Stomach (tissue), 9 donors: ENCODE data around the gene FIS1. TPM values are rescaled to one million over a fixed set of nuclear protein-coding genes. Genes with fewer than 3 reads are reported as not detected.

Experiments used
- DNase-seq, 2 donors: peaks; one replicate each; pipeline versions ENCODE4 v3.0.0 to v3.0.0-alpha.2; 2013 to 2019
- H3K27ac ChIP-seq, 5 donors: fragments of 200-600 bp in 4 of 5; sonication (generic) in 4 of 5; one replicate each; pipeline ENCODE4 v1.5.1; 2013 to 2019; ENCODE audit warnings: mild to moderate bottlenecking in 1 of 5, moderate library complexity in 1 of 5
- H3K27me3 ChIP-seq, 3 donors: fragments of 200-600 bp; sonication (generic); one replicate each; pipeline ENCODE4 v1.5.1; 2017 to 2019; ENCODE audit warnings: mixed run types in 1 of 3
- H3K36me3 ChIP-seq, 4 donors: fragments of 200-600 bp; sonication (generic); 1 replicate in 3 of 4; 2 replicates in 1 of 4; pipeline ENCODE4 v1.5.1; 2016 to 2019
- H3K4me1 ChIP-seq, 4 donors: fragments of 200-600 bp; sonication (generic); one replicate each; pipeline ENCODE4 v1.5.1; 2016 to 2019
- H3K4me3 ChIP-seq, 4 donors: fragments of 200-600 bp; sonication (generic) in 3 of 4; one replicate each; pipeline ENCODE4 v1.5.1; 2016 to 2019; ENCODE audit warnings: mild to moderate bottlenecking in 1 of 4
- H3K9me3 ChIP-seq, 4 donors: fragments of 200-600 bp; sonication (generic); one replicate each; pipeline ENCODE4 v1.5.1; 2016 to 2019
- EP300 ChIP-seq: sonication (generic); formaldehyde crosslinking; IDR thresholded peaks from one replicate; pipeline ENCODE4 v1.6.1; 2017; ENCODE audit warnings: antibody characterized with exemption
- POLR2A ChIP-seq, 4 donors: fragments of 450-650 bp; IDR thresholded peaks; one replicate each; pipeline ENCODE4 v1.6.1; 2016; ENCODE audit warnings: antibody characterized with exemption in 4 of 4, control low read depth in 2 of 4, mild to moderate bottlenecking in 1 of 4, moderate library complexity in 1 of 4
- POLR2AphosphoS5 ChIP-seq, 3 donors: sonication (generic); formaldehyde crosslinking; IDR thresholded peaks; one replicate each; pipeline ENCODE4 v1.6.1; 2016; ENCODE audit warnings: antibody characterized with exemption in 3 of 3
- WGBS, 5 donors: extraction: QIAGEN DNeasy Blood & Tissue Kit in 3 of 5; methylation state at CpG; one replicate each; pipeline versions ENCODE4 v1.1.5 to v1.1.7; 2013 to 2018; 5-methylcytosine and 5-hydroxymethylcytosine counted together
- intact Hi-C: fragments of 100-400 bp; cut with DNase I; formaldehyde crosslinking; loops from one replicate; pipeline ENCODE4 v1.15.1; 2023; ENCODE audit warnings: low total_unique reads
- polyA plus RNA-seq, 3 donors: library from polyadenylated mRNA; stranded (reverse); fragments of 200-250 nt; gene quantifications; one replicate each; pipeline ENCODE4 v1.2.3, GENCODE V29; 2013
- total RNA-seq, 5 donors: library from RNA; depleted of rRNA; stranded (reverse); fragments of >200 nt; gene quantifications; one replicate each; pipeline versions ENCODE4 v1.1.0 to v1.2.3, GENCODE V29; 2014 to 2016
- TF ChIP-seq, protein P1 (sequence below), 7 experiments: fragments of 450-650 bp in 4 of 7; fragments of 200-600 bp in 3 of 7; sonication (generic) in 3 of 7; IDR thresholded peaks; one replicate each; pipeline ENCODE4 v1.5.1; 2016 to 2019; ENCODE audit warnings: antibody characterized with exemption in 7 of 7, control low read depth in 2 of 7, mild to moderate bottlenecking in 1 of 7
- donor health status: healthy with polysubstance abuse.
- donor health status: Bipolar disorder and iron deficiency.
- donor health status: healthy.

FIS1 gene
- total and polyA plus RNA-seq, 8 donors: 72.4 to 329 (median 199) TPM

DNA sequence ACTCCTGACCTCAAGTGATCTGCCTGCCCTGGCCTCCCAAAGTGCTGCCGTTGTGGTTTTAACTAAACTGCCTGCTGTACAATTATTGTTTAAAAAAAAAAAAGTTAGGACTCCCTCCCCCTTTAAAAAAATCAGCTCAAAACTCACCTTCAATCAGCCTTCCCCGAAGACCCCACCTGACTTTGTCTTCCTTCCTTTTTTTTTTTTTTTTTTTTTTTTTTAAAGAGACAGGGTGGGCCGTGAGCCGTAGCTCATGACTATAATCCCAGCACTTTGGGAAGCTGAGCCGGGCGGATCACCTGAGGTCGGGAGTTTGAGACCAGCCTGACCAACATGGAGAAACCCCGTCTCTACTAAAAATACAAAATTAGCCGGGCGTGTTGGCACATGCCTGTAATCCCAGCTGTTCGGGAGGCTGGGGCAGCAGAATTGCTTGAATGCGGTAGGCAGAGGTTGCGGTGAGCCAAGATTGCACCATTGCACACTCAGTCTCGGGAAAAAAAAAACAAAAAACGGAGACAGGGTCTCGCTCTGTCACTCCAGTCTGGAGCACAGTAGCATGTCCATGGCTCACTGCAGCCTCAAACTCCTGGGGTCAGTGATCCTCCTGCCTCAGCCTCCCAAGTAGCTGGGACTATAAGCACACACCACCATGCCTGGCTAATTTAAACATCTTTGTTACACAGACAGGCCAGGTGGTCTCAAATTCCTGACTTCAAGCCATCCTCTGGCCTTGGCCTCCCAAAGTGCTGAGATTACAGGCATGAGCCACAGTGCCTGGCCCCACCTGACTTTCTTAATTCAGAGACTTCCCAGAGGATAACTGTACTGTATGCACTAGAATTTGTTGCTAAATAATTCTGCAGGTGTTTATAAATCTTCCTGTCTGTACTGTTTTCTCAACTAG, 3.2 kb downstream of the FIS1 start:
- TF ChIP-seq POLR2A (IDR thresholded peaks at IDR 0.05) (no peak), EP300 (no peak), POLR2AphosphoS5 (IDR thresholded peaks at IDR 0.05) (no peak)
- TF ChIP-seq, protein P1, sequence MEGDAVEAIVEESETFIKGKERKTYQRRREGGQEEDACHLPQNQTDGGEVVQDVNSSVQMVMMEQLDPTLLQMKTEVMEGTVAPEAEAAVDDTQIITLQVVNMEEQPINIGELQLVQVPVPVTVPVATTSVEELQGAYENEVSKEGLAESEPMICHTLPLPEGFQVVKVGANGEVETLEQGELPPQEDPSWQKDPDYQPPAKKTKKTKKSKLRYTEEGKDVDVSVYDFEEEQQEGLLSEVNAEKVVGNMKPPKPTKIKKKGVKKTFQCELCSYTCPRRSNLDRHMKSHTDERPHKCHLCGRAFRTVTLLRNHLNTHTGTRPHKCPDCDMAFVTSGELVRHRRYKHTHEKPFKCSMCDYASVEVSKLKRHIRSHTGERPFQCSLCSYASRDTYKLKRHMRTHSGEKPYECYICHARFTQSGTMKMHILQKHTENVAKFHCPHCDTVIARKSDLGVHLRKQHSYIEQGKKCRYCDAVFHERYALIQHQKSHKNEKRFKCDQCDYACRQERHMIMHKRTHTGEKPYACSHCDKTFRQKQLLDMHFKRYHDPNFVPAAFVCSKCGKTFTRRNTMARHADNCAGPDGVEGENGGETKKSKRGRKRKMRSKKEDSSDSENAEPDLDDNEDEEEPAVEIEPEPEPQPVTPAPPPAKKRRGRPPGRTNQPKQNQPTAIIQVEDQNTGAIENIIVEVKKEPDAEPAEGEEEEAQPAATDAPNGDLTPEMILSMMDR (IDR thresholded peaks at IDR 0.05): no peak
- Histone ChIP-seq H3K4me1 (peaks cover 17 to 85% (median 64%) of the 10 kb centered on the region in 4 donors), H3K27ac (peak overlapping the region in 1 of 5 donors; percentile 63), H3K36me3 (peaks cover 18 to 49% (median 46%) of the 10 kb centered on the region in 4 donors), H3K27me3 (no peaks in the 10 kb centered on the region), H3K4me3 (no peak overlapping the region), H3K9me3 (no peaks in the 10 kb centered on the region)
- 76 to 92% (median 89%) methylated on average over 16 of the region's 16 CpGs for WGBS, 5 donors
- no peak for DNase-seq
- intact Hi-C loops: no loop called here

DNA sequence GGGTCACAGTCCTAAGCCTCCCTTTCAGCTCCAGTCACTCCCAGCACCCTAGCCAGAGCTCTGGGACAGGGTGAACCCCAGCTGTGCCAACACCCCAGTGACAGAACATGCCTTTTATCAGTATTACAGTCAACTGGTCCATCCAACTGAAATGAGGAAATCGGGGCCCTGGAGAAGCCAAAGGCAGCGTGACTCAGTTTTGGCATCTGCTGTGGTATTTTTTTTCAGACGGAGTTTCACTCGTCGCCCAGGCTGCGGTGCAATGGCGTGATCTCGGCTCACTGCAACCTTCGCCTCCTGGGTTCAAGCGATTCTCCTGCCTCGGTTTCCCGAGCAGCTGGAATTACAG, 3.9 kb downstream of the FIS1 start:
- no peak for TF ChIP-seq POLR2AphosphoS5 (IDR thresholded peaks at IDR 0.05)
- TF ChIP-seq EP300: no peak
- no peak for TF ChIP-seq POLR2A (IDR thresholded peaks at IDR 0.05)
- TF ChIP-seq, protein P1 (IDR thresholded peaks at IDR 0.05): no peak
- H3K36me3 ChIP-seq: peaks cover 18 to 56% (median 50%) of the 10 kb centered on the region in 4 donors
- H3K27me3 ChIP-seq: no peaks in the 10 kb centered on the region
- peaks cover 17 to 79% (median 63%) of the 10 kb centered on the region in 4 donors for H3K4me1 ChIP-seq
- intact Hi-C loops: no loop called here
- H3K4me3 ChIP-seq: no peak overlapping the region
- peak overlapping the region in 3 of 5 donors; percentile 31 to 82 (median 63) for H3K27ac ChIP-seq
- H3K9me3 ChIP-seq: no peaks in the 10 kb centered on the region
- DNase-seq: no peak
- WGBS, 5 donors: 77 to 90% (median 88%) methylated on average over 12 of the region's 12 CpGs

DNA sequence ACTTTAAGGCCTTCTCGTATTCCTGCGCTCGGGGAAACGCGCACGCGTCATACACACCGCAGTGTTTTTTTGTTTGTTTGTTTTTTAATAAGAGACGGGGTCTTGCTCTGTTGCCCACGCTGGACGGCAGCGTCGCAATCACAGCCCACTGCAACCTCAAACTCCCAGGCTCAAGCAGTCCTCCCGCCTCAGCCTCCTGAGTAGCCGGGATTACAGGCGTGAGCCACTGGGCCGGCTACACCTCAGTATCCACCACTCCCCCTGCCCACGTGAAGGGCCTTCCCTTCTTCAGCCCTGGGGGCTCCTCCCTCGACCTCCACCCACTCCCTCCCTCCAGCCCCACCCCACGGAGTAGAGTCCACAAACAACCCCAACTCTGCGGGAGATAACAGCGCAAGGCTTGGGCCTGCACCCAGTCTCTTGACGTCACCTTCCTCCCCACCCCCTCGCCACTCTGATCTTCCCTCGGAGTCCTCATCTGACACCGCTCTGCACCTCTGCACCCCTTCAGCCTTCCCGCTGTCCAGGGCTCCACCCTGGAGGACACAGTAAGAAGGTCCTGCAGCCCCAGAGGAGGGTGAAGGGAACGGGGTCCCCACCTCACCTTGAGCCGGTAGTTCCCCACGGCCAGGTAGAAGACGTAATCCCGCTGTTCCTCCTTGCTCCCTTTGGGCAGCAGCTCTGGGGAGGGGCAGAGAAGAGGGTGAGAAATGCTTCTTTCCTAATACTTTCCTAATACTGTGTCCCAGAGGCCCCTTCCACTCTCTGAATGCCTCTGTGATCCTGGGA, 4.5 kb downstream of the FIS1 start:
- intact Hi-C loops: no loop called here
- Histone ChIP-seq H3K27me3 (no peaks in the 10 kb centered on the region), H3K4me1 (peaks cover 14 to 76% (median 57%) of the 10 kb centered on the region in 4 donors), H3K36me3 (peaks cover 18 to 61% (median 53%) of the 10 kb centered on the region in 4 donors), H3K27ac (peak overlapping the region in 4 of 5 donors; percentile 50 to 82 (median 68)), H3K9me3 (no peaks in the 10 kb centered on the region), H3K4me3 (no peak overlapping the region)
- 74 to 81% (median 78%) methylated on average over 32 of the region's 32 CpGs for WGBS, 5 donors
- DNase-seq: peak in 1 of 2 donors; percentile 76
- no peak for TF ChIP-seq EP300
- no peak for TF ChIP-seq POLR2AphosphoS5 (IDR thresholded peaks at IDR 0.05)
- TF ChIP-seq, protein P1 (IDR thresholded peaks at IDR 0.05): no peak
- TF ChIP-seq POLR2A (IDR thresholded peaks at IDR 0.05): no peak

DNA sequence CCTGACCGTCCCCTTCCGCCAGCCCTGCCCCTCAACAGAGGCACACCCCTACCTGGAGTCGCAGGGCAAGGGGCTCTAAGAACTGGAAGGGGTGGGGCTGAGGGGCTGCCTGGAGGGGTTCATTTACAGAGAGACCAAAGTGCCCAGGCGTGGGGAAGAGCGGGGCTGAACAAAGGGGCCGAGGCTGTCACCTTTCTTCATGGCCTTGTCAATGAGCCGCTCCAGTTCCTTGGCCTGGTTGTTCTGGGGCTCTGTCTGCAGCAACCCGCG, 5.0 kb downstream of the FIS1 start:
- 80 to 94% (median 91%) methylated on average over 6 to 9 of the region's 9 CpGs for WGBS, 5 donors
- peak overlapping the region in 4 of 5 donors; percentile 50 to 82 (median 68) for H3K27ac ChIP-seq
- intact Hi-C loops: no loop called here

More for the DNA sequence above, 5.0 kb downstream of the FIS1 start:
- Histone ChIP-seq H3K4me3 (no peak overlapping the region), H3K27me3 (no peaks in the 10 kb centered on the region), H3K36me3 (peaks cover 18 to 61% (median 53%) of the 10 kb centered on the region in 4 donors), H3K4me1 (peaks cover 16 to 78% (median 53%) of the 10 kb centered on the region in 4 donors), H3K9me3 (no peaks in the 10 kb centered on the region)
- no peak for TF ChIP-seq POLR2A (IDR thresholded peaks at IDR 0.05)
- TF ChIP-seq, protein P1 (IDR thresholded peaks at IDR 0.05): no peak
- TF ChIP-seq POLR2AphosphoS5 (IDR thresholded peaks at IDR 0.05): no peak
- no peak for TF ChIP-seq EP300
- no peak for DNase-seq
